Activated naive CD4-positive, alpha-beta T cell treated with anti-CD3 and anti-CD28 coated beads, Interleukin-2, amount 50 U/mL, for 24 hours (primary cell): Measurements from ENCODE around the gene NR2F6.

ENCODE experiments used
- H3K27ac Mint-ChIP-seq: one replicate; pipeline ENCODE4 v1.8.0; 2021; ENCODE audit warnings: mild to moderate bottlenecking, mixed read lengths
- H3K27me3 Mint-ChIP-seq: one replicate; pipeline ENCODE4 v1.8.0; 2021; ENCODE audit warnings: mixed read lengths
- H3K36me3 Mint-ChIP-seq: one replicate; pipeline ENCODE4 v1.8.0; 2021; ENCODE audit warnings: mixed read lengths
- H3K4me1 Mint-ChIP-seq: one replicate; pipeline ENCODE4 v1.8.0; 2021; ENCODE audit warnings: mixed read lengths
- H3K4me3 Mint-ChIP-seq: one replicate; pipeline ENCODE4 v1.8.0; 2021; ENCODE audit warnings: mild to moderate bottlenecking, mixed read lengths
- H3K9me3 Mint-ChIP-seq: one replicate; pipeline ENCODE4 v1.8.0; 2021; ENCODE audit warnings: mixed read lengths

The NR2F6 gene

GRCh38 chr19:17248011-17248776 is 2.5 kb upstream of the NR2F6 start:
- Mint-ChIP-seq H3K27ac (no peak overlapping the region), H3K4me1 (peaks cover 6% of the 10 kb centered on the region), H3K27me3 (no peaks in the 10 kb centered on the region), H3K4me3 (no peak overlapping the region), H3K9me3 (no peaks in the 10 kb centered on the region), H3K36me3 (no peaks in the 10 kb centered on the region)

- Mint-ChIP-seq H3K27ac (peak overlapping the region; percentile 65), H3K27me3 (no peaks in the 10 kb centered on the region), H3K36me3 (no peaks in the 10 kb centered on the region), H3K9me3 (no peaks in the 10 kb centered on the region), H3K4me1 (peaks cover 6% of the 10 kb centered on the region), H3K4me3 (peak overlapping the region; percentile 85)
Observed at GRCh38 chr19:17246681-17247425, 1.1 kb upstream of the NR2F6 start.

DNA sequence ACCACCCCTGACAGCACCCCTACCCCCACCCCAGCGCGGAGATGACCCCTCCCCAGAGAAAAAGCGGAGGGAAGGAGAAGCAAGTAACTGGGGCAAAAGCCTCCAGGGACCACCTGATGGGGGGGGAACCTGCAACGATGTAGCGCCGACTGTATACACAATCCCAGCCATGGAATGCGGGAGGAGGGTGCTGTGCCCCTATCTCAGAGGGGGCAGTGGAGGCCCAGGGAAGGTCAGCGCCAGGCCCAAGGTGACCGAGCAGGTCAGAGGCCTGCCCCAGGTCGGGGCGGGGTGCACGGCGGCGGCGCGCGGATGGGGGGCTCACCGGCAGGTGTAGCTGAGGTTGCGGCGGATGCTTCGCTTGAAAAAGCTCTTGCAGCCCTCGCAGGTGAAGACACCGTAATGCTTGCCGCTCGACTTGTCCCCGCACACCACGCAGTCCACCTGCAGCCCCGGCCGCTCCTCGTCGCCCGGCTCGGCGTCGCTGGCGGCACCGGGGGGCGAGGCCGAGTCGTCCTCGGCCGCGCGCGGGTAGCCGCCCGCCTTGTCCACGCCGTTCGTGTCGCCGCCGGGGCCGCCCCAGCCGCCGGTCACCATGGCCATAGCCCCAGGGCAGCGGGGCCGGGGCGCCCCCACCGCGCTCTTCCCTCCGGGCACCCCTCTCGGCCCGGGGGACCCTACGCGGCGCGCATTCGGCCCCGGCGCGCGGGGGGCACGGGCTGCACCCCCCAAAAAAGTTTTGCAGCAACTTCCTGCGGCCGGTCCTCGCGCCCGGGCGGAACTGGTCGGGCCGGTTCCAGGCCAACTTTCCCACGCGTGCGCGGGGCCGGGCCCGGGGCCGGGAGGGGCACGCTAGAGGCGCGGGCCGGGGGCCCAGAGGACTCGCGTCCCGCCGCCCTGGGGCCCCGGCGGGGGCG is 843 bp downstream of the NR2F6 start:
- Mint-ChIP-seq H3K4me3 (peak overlapping the region; percentile 64), H3K36me3 (no peaks in the 10 kb centered on the region), H3K27ac (no peak overlapping the region), H3K9me3 (no peaks in the 10 kb centered on the region), H3K4me1 (peaks cover 6% of the 10 kb centered on the region), H3K27me3 (no peaks in the 10 kb centered on the region)

DNA sequence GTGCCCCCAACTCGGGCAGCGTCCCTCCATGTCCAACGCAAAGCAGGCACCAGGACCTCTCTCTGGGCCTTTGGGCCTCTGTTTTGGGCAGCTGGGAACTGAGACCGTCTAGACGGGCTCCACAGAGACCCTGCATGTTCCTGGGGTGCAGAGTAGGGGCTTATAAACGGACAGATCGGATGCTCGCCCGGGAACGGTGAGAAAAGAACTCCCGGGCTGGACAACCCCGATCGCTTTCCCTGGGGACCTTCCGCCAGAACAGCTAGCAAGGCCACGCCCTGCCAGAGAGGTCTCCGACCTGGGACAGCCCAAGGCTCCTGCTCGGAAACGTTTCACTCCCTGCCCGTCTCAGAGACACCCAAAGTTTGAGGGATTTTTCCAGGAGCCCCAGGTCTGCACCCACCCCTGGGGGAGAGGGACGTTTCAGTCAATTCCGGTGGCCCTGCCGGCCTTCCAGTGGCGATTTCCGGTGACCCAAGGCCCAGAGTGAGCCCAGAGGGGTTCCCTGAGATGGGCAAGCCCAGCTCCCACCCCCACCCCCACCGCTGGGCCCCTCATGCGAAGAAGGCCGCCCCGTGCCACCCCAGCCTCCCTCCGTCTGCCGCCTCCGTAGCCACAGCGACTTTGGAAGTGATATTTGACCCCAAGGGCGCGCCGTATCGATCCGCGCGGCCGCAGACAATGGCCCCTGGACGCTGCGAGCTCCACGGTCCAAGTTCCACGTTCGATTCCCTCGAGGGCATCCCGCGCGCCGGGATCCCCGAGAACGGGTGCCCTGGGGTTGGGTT is 1.7 kb downstream of the NR2F6 start:
- no peaks in the 10 kb centered on the region for H3K36me3 Mint-ChIP-seq
- H3K4me3 Mint-ChIP-seq = peak overlapping the region; percentile 64
- H3K9me3 Mint-ChIP-seq = no peaks in the 10 kb centered on the region
- H3K27ac Mint-ChIP-seq = no peak overlapping the region
- H3K27me3 Mint-ChIP-seq = no peaks in the 10 kb centered on the region
- peaks cover 6% of the 10 kb centered on the region for H3K4me1 Mint-ChIP-seq

DNA sequence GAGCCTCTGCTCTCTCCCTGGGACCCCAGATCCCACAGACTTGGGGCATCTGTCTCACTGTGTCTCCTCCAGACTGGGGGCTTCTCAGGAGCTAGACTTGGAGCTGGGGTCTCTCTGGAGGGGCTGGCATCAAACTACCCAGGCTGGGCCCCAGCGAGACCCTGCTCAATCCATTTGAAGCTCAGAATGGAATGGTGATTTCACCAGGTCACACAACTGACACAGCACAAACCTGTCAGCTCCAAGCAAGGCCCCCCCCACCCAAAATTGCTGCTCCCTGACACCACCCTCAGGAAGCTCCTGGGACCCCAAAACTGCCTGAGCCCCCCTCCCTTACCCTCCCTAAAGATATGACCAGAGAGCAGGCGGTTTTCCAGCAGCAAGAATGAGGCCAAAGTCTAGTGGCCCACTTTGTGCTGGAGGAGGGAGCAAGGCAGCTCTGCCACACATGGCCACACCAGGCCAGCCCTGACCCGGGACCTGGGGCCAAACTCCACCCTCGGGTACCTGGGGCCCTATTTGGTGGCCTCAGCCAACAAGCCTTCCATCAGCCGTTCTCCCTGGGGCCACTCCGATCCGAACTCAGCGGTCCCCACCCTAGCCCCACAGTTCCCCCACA is 2.4 kb downstream of the NR2F6 start:
- H3K4me1 Mint-ChIP-seq = peaks cover 6% of the 10 kb centered on the region
- H3K4me3 Mint-ChIP-seq = no peak overlapping the region
- no peak overlapping the region for H3K27ac Mint-ChIP-seq
- no peaks in the 10 kb centered on the region for H3K36me3 Mint-ChIP-seq
- no peaks in the 10 kb centered on the region for H3K27me3 Mint-ChIP-seq
- no peaks in the 10 kb centered on the region for H3K9me3 Mint-ChIP-seq

DNA sequence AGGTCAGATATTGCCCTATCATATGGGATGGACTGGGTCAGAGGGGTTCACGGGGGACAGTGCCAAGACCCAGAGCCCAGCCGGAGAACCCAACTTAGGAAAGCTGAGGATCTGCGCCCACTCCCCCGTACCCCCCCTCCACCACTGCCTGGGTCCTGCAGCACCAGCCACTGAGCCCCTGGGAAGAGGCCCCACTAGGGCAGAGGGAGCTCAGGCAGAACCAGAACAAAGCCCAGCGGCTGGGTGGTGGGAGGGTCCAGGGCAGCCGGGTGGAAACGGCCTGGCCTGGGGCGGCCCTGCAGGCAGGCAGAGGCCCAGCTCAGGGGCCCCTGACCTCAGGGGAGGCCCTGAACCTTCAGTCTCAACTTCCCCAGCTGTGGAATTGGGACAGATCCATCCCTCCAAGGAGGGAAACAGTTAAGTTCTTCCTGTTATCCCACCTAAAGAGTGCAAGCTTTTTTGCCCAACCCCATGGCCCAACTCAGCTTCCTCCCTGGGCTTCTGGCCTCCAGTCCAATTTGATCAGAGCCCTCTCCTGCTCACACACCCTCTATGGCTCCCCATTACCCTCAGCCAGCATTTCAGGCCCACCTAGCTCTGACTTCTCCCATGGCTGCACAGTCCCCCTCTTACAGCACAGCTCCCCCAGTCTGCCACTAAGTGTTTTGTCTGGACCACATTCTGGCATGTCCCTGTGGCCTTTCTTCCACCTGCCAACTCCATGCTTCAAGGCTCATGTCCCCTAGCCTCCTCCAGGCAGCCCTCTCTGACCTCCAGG is 3.1 kb downstream of the NR2F6 start:
- no peak overlapping the region for H3K4me3 Mint-ChIP-seq
- H3K9me3 Mint-ChIP-seq = no peaks in the 10 kb centered on the region
- peaks cover 9% of the 10 kb centered on the region for H3K4me1 Mint-ChIP-seq
- H3K36me3 Mint-ChIP-seq = no peaks in the 10 kb centered on the region
- H3K27me3 Mint-ChIP-seq = no peaks in the 10 kb centered on the region
- no peak overlapping the region for H3K27ac Mint-ChIP-seq

GRCh38 chr19:17240826-17241399 is 4.8 kb downstream of the NR2F6 start:
- H3K27me3 Mint-ChIP-seq = no peaks in the 10 kb centered on the region
- no peak overlapping the region for H3K4me3 Mint-ChIP-seq
- no peaks in the 10 kb centered on the region for H3K9me3 Mint-ChIP-seq
- peaks cover 3% of the 10 kb centered on the region for H3K4me1 Mint-ChIP-seq
- no peak overlapping the region for H3K27ac Mint-ChIP-seq
- H3K36me3 Mint-ChIP-seq = no peaks in the 10 kb centered on the region

DNA sequence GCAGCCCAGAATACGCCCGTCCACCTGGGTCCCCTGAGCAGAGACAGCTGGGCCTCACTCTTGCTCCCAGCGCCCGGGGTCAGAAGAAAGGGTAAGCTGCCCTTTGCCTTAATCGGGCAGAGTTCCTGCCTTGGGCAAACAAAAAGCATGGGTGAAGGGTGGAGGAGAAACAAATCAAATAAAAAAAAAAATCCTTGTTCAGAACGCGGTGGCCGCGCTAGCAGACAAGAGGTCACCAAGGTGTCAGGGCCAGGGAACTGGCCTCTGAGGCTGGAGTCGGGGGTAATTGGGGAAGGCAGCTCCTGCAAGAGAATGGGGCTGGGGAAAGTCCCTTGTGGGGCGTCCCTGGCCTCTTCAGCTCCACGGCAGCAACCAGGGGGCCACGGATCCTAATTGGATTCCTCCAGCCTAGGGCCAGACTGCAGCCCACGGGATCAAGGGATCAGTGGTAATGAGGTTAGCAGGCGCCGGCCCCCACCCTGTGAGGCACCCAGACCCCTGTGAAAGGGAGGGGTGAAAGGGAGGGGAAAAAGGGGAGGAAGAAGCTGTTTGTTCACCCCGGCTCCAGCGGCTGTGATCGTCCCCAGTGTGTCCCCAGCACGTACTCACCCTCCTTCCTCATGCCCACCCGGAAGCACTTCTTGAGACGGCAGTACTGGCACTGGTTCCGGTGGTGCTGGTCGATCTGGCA is 5.5 kb downstream of the NR2F6 start:
- Mint-ChIP-seq H3K27ac (no peak overlapping the region), H3K4me3 (no peak overlapping the region), H3K27me3 (no peaks in the 10 kb centered on the region), H3K36me3 (no peaks in the 10 kb centered on the region), H3K9me3 (no peaks in the 10 kb centered on the region), H3K4me1 (peaks cover 3% of the 10 kb centered on the region)

DNA sequence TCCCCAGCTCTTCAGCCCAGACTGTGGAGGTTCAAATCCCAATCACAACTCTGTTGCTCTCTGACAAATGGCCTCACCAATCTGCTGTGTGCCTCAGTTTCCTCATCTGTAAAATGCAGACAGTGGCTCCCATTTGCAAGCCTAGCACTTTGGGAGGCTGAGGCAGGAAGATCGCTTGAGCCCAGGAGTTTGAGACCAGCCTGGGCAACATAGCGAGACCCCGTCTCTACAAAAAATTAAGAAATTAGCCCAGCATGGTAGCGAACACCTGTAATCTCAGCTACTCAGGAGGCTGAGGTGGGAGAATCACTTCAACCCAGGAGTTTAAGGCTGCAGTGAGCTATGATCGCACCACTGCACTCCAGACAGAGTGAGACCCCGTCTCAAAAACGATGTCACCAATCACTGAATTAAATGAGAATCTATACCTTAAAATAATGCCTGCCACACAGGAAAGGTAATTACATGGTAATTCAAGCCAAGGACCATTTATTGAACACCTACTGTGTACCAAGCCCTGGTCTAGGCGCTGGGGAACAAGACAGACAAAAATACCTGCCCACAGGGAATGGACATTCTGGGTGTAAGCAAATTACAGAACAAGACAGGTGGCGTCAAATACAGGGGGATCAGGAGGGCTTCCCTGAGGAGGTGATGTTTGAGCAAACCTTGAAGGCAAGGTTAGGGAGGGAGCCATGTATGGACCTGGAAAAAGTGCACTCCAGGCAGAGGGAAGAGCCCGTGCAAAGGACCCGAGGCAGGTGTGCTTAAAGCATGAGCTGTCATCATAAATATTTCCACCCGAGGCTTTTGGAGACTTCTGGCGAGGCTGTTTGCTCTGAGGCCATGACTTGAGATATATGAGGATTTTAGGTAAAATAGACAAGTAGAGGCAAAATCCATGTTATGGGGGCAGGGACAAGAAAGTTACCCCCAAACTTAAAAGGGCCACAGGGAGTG is 7.7 kb downstream of the NR2F6 start:
- H3K4me3 Mint-ChIP-seq = peak overlapping the region; percentile 58
- H3K27me3 Mint-ChIP-seq = no peaks in the 10 kb centered on the region
- no peaks in the 10 kb centered on the region for H3K36me3 Mint-ChIP-seq
- H3K9me3 Mint-ChIP-seq = no peaks in the 10 kb centered on the region
- peaks cover 15% of the 10 kb centered on the region for H3K4me1 Mint-ChIP-seq
- no peak overlapping the region for H3K27ac Mint-ChIP-seq

GRCh38 chr19:17236811-17237543 is 8.7 kb downstream of the NR2F6 start:
- H3K36me3 Mint-ChIP-seq = no peaks in the 10 kb centered on the region
- no peaks in the 10 kb centered on the region for H3K27me3 Mint-ChIP-seq
- no peak overlapping the region for H3K27ac Mint-ChIP-seq
- peak overlapping the region; percentile 57 for H3K4me3 Mint-ChIP-seq
- H3K9me3 Mint-ChIP-seq = no peaks in the 10 kb centered on the region
- H3K4me1 Mint-ChIP-seq = peaks cover 15% of the 10 kb centered on the region

- Mint-ChIP-seq H3K27me3 (no peaks in the 10 kb centered on the region), H3K36me3 (no peaks in the 10 kb centered on the region), H3K27ac (no peak overlapping the region), H3K4me1 (peaks cover 15% of the 10 kb centered on the region), H3K9me3 (no peaks in the 10 kb centered on the region), H3K4me3 (peak overlapping the region; percentile 57)
Observed at GRCh38 chr19:17235971-17236777, 9.5 kb downstream of the NR2F6 start.
